Fibroblast of pulmonary artery (primary cell): ENCODE measurements around the gene SGK2.

Experiments
- DNase-seq: peaks from one replicate; pipeline ENCODE4 v3.0.0-alpha.2; 2010; ENCODE audit warnings: low read depth
- H3K4me3 ChIP-seq: replicated peaks from 2 replicates; pipeline ENCODE4 v1.5.1; 2011; ENCODE audit warnings: low read depth, mild to moderate bottlenecking, control low read depth, low read length, moderate library complexity
- CTCF ChIP-seq: IDR thresholded peaks from 2 replicates; pipeline ENCODE4 v1.5.1; 2011; ENCODE audit warnings: mild to moderate bottlenecking, control low read depth, low read length, inconsistent platforms; ENCODE audit errors: missing control alignments

SGK2 gene

GRCh38 chr20:43568706-43569105, 9.9 kb downstream of the SGK2 start:
- no peak overlapping the region for H3K4me3 ChIP-seq
- no peak for TF ChIP-seq CTCF

GRCh38 chr20:43569282-43569681, 10.5 kb downstream of the SGK2 start:
- DNase-seq: no peak
- no peak overlapping the region for H3K4me3 ChIP-seq
- no peak for TF ChIP-seq CTCF

More at GRCh38 chr20:43568706-43569105, 9.9 kb downstream of the SGK2 start:
- no peak for DNase-seq

GRCh38 chr20:43570496-43570895, 11.7 kb downstream of the SGK2 start:
- no peak for TF ChIP-seq CTCF
- no peak overlapping the region for H3K4me3 ChIP-seq
- no peak for DNase-seq

GRCh38 chr20:43571310-43571709, 12.5 kb downstream of the SGK2 start:
- TF ChIP-seq CTCF: no peak
- no peak overlapping the region for H3K4me3 ChIP-seq
- no peak for DNase-seq

GRCh38 chr20:43571771-43572170, 12.9 kb downstream of the SGK2 start:
- TF ChIP-seq CTCF: no peak
- no peak overlapping the region for H3K4me3 ChIP-seq
- no peak for DNase-seq

GRCh38 chr20:43572891-43573290, 14.1 kb downstream of the SGK2 start:
- DNase-seq: no peak
- no peak for TF ChIP-seq CTCF
- H3K4me3 ChIP-seq: no peak overlapping the region

GRCh38 chr20:43576108-43576507, 17.3 kb downstream of the SGK2 start:
- no peak for DNase-seq
- no peak overlapping the region for H3K4me3 ChIP-seq
- no peak for TF ChIP-seq CTCF
